Activated T-helper 17 cell treated with anti-CD3 and anti-CD28 coated beads, Interleukin-2, amount 50 U/mL, for 72 hours (primary cell): ENCODE results near the gene ZNF101. TPM values are rescaled to one million over a fixed set of nuclear protein-coding genes. Genes with fewer than 3 reads are reported as not detected.

ENCODE experiments used
- ATAC-seq: fragments of 150-1000 bp; cut with Tn5 transposase; replicated peaks from 2 replicates; pipeline ENCODE4 v1.10.0; 2021; ENCODE audit warnings: mild to moderate bottlenecking, moderate library complexity
- H3K27ac Mint-ChIP-seq: one replicate; pipeline ENCODE4 v1.8.0; 2022; ENCODE audit warnings: mixed read lengths
- H3K27me3 Mint-ChIP-seq: one replicate; pipeline ENCODE4 v1.8.0; 2022; ENCODE audit warnings: mixed read lengths
- H3K36me3 Mint-ChIP-seq: one replicate; pipeline ENCODE4 v1.8.0; 2022; ENCODE audit warnings: low read depth, mild to moderate bottlenecking, mixed read lengths
- H3K4me1 Mint-ChIP-seq: one replicate; pipeline ENCODE4 v1.8.0; 2022; ENCODE audit warnings: mixed read lengths
- H3K4me3 Mint-ChIP-seq: one replicate; pipeline ENCODE4 v1.8.0; 2022; ENCODE audit warnings: mild to moderate bottlenecking, mixed read lengths
- H3K9me3 Mint-ChIP-seq: one replicate; pipeline ENCODE4 v1.8.0; 2022; ENCODE audit warnings: mixed read lengths
- total RNA-seq, 2 donors: library from RNA; stranded (reverse); gene quantifications; one replicate each; pipeline ENCODE4 v1.2.3, GENCODE V29; 2022

Gene ZNF101
- total RNA-seq, result 10 to 100 TPM; 57.0 to 70.7 TPM

DNA sequence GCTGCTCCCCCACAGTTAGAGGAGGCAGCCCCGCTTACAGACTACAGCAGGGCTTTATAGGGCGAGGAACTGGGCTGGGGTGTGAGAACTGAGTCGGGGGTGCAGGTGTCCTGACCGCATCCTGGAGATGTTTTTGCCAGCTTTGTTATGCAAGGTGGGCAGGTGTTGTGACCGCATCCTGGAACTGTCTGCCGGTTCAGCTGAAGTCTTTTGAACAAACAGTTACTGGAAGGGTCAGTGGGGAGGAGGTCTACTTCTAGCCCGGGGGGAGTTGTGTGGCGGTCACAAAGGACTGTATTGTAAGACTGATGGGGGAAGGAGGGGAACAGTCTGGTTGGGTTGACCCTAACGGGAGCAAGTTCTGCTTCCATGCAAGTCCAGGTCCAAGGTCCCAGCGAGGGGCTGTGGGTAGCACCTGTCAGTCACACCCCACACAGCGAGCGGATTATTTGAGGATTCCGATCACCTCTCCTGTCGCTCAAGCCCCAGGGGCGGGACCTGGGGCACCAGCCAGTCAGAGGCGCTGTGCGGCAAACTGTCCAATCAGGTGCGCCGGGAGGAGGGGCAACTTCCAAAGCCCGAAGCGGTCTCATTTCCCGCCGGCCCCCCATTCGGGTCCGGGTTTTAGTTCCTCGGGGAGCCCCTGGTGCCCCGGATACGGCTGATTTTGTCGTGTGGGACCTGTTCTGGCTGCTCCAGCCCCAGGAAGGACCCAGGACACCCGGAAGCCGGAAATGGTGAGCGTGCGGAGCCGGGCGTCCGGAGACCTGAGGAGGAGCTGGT lies at the start of gene ZNF101:
ZNF101 (plus strand) TSS at position 610 of the 783 bp plus-strand sequence; CDS start at position 735, 125 bp downstream.
- no peaks in the 10 kb centered on the region for H3K9me3 Mint-ChIP-seq
- peak within 1 kb of the TSS; percentile 89 for H3K4me3 Mint-ChIP-seq
- H3K27me3 Mint-ChIP-seq, result no peaks in the 10 kb centered on the region
- H3K27ac Mint-ChIP-seq, result peak within 1 kb of the TSS; percentile 93
- peak; percentile 81 for ATAC-seq
- peaks cover 50% of the 10 kb centered on the region for H3K36me3 Mint-ChIP-seq
- no peaks in the 10 kb centered on the region for H3K4me1 Mint-ChIP-seq

DNA sequence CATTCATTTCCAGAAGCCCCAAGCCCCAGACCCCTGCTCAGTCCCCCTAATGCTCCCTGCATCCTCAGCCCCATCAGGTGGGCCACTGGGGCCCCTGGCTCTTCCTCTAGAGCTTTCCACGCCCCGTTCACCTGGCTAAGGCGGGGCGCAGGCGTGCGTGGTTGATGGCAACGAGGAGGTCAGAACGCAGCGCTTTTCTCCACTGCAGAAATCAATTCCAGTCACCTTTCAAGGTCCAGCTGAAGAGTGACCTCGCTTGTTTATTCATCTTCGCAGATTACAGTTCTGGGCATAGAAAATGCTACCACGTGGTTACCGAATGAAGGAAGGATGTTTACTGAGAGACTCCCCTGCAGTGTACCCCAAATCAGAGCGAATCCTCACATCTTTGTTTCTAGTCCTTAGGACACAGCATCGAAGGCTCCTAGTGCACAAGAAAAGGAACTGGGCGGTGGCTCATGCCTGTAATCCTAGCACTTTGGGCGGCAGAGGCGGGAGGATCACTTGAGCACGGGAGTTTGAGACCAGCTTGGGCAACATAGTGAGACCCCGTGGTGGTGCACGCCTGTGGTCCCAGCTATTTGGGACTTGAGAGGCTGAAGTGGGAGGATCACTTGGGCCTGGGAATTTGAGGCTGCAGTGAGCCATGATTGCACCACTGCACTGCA lies 49.3 kb upstream of the ZNF101 start:
- Mint-ChIP-seq H3K27me3 (no peaks in the 10 kb centered on the region), H3K4me1 (peaks cover 24% of the 10 kb centered on the region)

DNA sequence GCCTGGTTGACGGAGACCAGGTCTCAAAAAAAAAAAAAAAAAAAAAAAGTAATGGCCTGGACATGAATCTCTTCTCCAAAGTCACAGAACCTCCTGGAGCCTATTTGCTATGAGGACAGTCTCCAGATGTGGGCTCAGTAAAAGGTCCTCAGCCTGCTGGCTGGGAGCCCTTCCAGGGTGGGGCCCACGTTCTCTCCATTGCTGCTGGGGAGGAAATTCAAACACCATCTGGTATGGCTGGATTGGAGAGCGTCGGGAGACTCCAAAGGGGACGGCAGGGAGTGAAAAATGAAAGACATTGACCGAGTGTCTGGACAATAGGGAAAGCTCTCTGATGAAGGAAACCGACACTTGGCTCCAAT lies 48.8 kb upstream of the ZNF101 start:
- H3K27ac Mint-ChIP-seq, result peak overlapping the region; percentile 98
- peaks cover 24% of the 10 kb centered on the region for H3K4me1 Mint-ChIP-seq
- ATAC-seq, result no peak
- H3K4me3 Mint-ChIP-seq, result no peak overlapping the region
- no peaks in the 10 kb centered on the region for H3K9me3 Mint-ChIP-seq
- H3K27me3 Mint-ChIP-seq, result no peaks in the 10 kb centered on the region
- H3K36me3 Mint-ChIP-seq, result peaks cover 62% of the 10 kb centered on the region

More for the DNA sequence above, 49.3 kb upstream of the ZNF101 start:
- peaks cover 63% of the 10 kb centered on the region for H3K36me3 Mint-ChIP-seq
- H3K9me3 Mint-ChIP-seq, result no peaks in the 10 kb centered on the region
- no peak for ATAC-seq
- H3K27ac Mint-ChIP-seq, result peak overlapping the region; percentile 98
- peak overlapping the region; percentile 96 for H3K4me3 Mint-ChIP-seq

DNA sequence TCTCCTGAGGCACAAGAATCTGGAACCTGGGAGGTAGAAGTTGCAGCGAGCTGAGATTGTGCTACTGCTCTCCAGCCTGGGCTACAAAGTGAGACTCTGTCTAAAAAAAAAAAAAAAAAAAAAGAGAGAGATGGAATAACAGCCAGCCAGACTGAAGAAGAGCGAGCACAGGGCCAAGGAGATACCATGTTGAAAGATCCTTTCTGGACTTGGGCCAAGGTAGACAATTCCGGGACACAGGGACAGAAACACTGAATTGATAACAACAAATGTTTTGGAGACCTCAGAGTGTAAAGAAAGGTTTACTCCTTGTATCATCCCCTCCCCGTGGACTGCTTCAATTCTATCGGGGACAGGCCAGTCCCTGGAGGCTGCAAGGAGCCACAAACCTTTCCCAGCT lies 45.3 kb upstream of the ZNF101 start:
- peaks cover 51% of the 10 kb centered on the region for H3K36me3 Mint-ChIP-seq
- no peaks in the 10 kb centered on the region for H3K27me3 Mint-ChIP-seq
- H3K4me1 Mint-ChIP-seq, result peaks cover 23% of the 10 kb centered on the region
- H3K4me3 Mint-ChIP-seq, result no peak overlapping the region
- ATAC-seq, result no peak
- H3K9me3 Mint-ChIP-seq, result no peaks in the 10 kb centered on the region
- no peak overlapping the region for H3K27ac Mint-ChIP-seq

DNA sequence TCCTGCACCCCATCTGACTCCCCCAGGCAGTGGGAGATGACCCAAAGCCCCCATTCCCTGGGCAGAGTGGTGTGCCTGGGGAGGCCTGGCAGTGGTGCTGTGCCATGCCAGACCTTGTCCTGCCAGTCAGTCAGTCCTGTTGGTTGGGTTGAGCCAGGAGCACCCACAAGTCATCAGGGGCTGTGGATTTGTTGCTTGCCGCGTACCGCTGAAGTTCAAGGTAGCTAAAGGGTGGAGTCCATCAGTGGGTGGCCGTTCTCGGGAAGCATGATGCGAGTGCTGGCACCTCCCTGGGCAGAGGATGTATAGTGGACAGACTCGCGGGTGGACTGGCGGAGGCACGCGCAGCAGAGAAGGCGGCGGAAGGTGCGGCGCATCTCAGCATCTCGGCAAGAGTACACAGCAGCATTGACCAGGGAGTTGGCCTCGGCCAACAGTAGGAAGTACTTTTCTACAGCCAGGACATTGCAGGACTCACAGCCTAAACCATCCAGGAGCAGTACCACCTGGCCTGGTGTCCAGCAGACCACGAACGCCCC lies 44.5 kb upstream of the ZNF101 start:
- H3K27ac Mint-ChIP-seq, result no peak overlapping the region
- H3K4me1 Mint-ChIP-seq, result peaks cover 19% of the 10 kb centered on the region
- no peaks in the 10 kb centered on the region for H3K27me3 Mint-ChIP-seq
- ATAC-seq, result no peak
- H3K4me3 Mint-ChIP-seq, result no peak overlapping the region
- no peaks in the 10 kb centered on the region for H3K9me3 Mint-ChIP-seq
- peaks cover 49% of the 10 kb centered on the region for H3K36me3 Mint-ChIP-seq

DNA sequence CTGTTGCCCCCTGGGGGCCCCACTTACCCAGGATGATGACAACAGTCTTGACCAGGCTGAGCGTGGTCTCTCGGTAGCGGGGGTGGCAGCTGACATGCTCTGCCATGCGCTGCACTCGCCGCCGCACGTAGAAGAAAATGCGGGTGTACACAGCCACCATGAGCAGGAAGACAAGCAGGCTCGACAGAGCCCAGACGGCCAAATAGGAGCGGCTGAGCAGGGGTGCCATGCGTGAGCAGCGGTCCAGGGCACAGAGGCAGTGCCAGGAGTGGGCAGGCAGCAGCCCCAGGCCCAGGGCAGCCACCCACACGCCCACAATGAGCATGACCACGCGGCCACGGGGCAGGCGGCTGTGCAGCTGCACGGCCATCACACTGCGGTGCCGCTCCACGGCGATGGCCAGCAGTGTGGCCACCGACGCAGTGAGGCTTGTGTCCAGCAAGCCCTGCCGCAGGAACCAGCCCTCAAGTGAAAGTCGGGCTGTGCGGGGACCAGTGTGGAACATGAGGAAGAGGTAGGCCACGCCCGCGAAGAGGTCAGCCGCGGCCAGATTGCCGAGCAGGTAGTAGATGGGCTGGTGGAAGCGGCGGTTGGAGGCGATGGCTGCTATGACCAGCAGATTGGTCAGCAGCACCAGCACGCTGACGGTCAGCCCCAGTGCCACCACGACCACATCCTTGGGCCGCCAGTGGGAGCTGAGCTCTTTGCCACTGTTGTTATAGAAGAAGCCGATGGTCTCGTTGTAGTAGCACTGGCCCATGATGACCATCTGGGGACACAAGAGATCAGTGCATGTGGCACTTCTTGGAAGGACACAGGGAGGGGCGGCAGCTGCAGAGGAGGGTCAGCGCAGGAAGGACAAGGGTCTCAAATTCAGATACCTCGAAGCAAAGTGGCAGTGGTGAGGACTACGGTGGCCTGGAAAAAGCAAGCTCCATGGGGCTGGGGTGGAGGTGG lies 41.8 kb upstream of the ZNF101 start:
- H3K27ac Mint-ChIP-seq, result peak overlapping the region; percentile 98
- peaks cover 67% of the 10 kb centered on the region for H3K36me3 Mint-ChIP-seq
- ATAC-seq, result no peak
- H3K27me3 Mint-ChIP-seq, result no peaks in the 10 kb centered on the region
- H3K9me3 Mint-ChIP-seq, result no peaks in the 10 kb centered on the region
- H3K4me1 Mint-ChIP-seq, result peaks cover 16% of the 10 kb centered on the region
- H3K4me3 Mint-ChIP-seq, result peak overlapping the region; percentile 99

DNA sequence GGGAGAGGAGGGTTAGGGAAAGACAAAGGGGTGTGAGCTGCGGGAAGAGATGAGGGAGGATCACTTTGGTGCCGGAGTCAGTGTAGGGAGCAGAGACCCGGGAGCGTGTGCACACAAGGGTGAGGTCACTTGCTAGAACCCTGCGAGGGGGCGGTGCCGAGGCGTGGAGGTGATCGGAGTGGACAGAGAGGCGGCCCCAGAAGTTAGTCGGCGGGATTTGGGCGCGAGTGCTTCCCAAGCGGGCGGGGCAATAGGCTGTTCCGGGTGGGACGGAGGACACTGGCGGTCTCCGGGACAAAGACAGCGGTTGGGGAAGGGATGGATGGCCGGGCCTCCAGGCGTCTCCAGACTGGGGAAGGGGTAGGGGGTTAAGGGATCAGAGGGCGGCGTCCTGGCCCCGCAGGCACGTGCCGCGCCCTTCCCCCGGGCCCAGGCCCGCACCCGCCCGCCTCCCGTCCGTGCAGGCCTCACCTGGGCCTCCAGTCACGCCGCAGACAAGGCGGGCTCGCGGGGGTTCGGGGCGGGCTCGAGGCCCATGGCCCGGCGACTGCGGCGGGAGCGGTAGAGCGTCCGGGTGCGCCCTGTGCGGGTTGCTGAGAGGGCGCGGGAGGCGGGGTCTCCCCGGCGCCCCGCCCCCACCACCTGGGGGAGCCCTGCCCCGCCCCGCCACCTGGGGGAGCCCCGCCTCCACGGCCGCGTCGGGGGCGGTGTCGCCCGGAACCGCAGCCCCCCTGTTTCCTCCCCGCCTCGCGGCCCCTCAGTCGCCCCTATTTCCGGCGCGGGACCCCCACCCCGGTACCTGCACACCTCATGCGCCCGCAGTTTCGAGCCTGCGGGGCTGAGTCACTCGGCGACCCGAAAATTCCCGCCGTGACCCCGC lies 40.8 kb upstream of the ZNF101 start, which contains the start of gene LPAR2:
LPAR2 (minus strand) TSS at position 600 of the 880 bp plus-strand sequence. CDS start 945 bp downstream, outside the sequence.
- peak; percentile 79 for ATAC-seq
- Mint-ChIP-seq H3K27me3 (no peaks in the 10 kb centered on the region), H3K9me3 (no peaks in the 10 kb centered on the region), H3K4me1 (peaks cover 16% of the 10 kb centered on the region), H3K36me3 (peaks cover 72% of the 10 kb centered on the region), H3K27ac (peak within 1 kb of the TSS; percentile 98), H3K4me3 (peak within 1 kb of the TSS; percentile 99)

DNA sequence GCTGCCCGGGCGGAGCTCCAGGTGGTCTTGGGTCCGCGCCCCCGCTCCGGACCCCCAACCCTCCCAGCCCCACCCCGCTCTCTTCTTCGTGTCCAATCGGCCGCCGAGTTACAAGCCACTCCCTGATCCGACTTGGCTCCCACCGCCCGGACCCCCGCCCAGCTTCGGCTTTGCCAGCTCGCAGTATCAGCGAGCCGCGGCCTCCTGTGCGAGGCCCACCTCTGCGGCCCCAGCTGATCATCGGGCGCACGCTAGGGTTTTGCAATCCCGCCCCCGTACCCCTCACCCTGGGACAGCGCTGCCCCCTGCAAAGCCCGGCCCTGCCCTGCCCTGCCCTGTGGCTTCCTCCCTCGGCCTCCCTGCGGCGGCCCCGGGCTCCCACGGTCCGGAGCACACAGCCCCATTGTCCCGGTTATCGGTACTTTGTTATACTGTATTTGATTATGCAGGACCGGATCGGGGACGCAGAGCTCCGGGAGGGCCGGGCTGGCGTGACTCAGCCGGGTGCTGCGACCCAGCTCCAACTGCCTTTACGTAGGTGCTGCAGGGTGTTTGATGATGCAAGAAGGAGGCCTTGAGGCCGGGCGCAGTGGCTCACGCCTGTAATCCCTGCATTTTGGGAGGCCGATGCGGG lies 40.0 kb upstream of the ZNF101 start:
- Mint-ChIP-seq H3K27ac (peak overlapping the region; percentile 68), H3K4me1 (peaks cover 19% of the 10 kb centered on the region), H3K9me3 (no peaks in the 10 kb centered on the region), H3K4me3 (peak overlapping the region; percentile 64), H3K36me3 (peaks cover 74% of the 10 kb centered on the region), H3K27me3 (no peaks in the 10 kb centered on the region)
- ATAC-seq, result peak; percentile 50

DNA sequence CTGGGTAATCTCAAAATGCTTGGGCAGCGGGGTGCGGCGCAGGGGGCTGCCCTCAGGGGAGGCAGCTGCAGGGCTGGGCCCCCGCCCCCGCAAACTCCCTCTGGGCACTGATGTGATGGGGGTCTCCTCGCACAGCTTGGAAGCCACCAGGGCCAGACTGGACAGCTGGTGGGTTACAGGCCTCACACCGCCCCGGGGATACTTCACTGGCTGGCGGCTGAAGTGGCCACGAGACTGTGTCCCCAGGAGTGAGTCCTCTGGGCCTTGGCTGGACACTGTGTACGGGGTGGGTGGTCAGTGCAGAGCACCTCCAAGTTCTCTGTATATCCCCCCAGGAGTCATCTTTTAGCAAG lies 38.6 kb upstream of the ZNF101 start:
- no peak overlapping the region for H3K27ac Mint-ChIP-seq
- H3K4me3 Mint-ChIP-seq, result no peak overlapping the region
- H3K9me3 Mint-ChIP-seq, result no peaks in the 10 kb centered on the region
- H3K4me1 Mint-ChIP-seq, result peaks cover 19% of the 10 kb centered on the region
- peaks cover 76% of the 10 kb centered on the region for H3K36me3 Mint-ChIP-seq
- H3K27me3 Mint-ChIP-seq, result no peaks in the 10 kb centered on the region
- ATAC-seq, result no peak

DNA sequence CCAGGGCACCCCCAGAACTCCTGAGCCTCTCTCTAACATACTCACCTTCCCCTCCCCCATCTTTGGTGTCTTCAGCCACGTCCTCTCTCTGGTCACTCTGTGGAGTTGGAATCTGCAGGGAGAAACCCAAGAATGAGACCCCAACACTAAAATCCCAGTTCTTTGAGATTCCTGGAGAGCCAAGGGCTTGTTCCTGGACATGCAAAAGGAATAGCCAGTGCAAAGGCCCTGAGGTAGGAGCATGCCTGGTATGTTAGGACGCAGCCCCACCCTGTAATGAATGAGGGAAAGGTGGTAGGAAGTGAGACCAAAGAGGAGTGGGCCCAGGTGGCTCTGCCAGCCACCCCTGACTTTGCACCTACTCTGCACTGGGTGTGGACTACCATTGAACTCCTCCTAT lies 38.2 kb upstream of the ZNF101 start:
- Mint-ChIP-seq H3K4me3 (no peak overlapping the region), H3K27ac (no peak overlapping the region), H3K27me3 (no peaks in the 10 kb centered on the region), H3K36me3 (peaks cover 80% of the 10 kb centered on the region), H3K4me1 (peaks cover 19% of the 10 kb centered on the region), H3K9me3 (no peaks in the 10 kb centered on the region)
- no peak for ATAC-seq

DNA sequence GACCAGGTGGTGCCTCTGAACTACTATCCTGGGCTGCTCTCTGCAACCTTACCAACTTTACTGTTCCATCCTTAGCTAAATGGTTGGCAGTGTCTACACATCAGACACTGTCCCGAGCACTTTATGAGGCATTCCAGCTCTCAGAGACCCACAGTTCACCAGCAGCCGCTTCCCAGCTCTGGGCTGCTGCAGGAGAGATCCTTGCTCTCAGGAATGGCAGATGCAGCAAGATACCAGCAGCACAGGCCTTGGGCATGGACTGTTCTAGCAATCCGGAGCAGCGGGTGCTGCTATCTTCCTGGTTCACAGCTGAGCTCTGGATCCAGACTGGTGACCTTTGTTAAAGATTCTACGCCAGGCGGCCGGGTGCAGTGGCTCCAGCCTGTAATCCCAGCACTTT lies 37.3 kb upstream of the ZNF101 start:
- no peak overlapping the region for H3K27ac Mint-ChIP-seq

DNA sequence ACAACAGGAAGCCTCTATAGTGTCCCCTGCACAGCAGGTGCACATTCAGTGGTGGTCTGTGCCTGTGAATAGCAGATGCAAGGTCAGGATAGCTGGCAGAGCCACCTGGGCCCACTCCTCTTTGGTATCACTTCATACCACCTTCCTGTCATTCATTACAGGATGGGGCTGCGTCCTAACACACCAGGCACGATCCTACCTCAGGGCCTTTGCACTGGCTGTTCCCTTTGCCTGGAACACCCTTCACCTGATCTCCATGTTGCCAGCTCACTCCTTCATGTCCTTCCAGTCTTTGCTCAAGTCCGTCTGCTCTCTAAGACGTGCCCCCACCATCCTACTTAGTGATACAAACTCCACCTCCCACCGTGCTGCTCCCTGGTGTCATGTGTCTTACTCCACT lies 36.0 kb upstream of the ZNF101 start:
- no peaks in the 10 kb centered on the region for H3K9me3 Mint-ChIP-seq
- ATAC-seq, result no peak
- no peaks in the 10 kb centered on the region for H3K27me3 Mint-ChIP-seq

More for the DNA sequence above, 37.3 kb upstream of the ZNF101 start:
- Mint-ChIP-seq H3K4me1 (peaks cover 15% of the 10 kb centered on the region), H3K4me3 (no peak overlapping the region), H3K27me3 (no peaks in the 10 kb centered on the region), H3K9me3 (no peaks in the 10 kb centered on the region), H3K36me3 (peaks cover 83% of the 10 kb centered on the region)
- no peak for ATAC-seq

More for the DNA sequence above, 36.0 kb upstream of the ZNF101 start:
- H3K27ac Mint-ChIP-seq, result peak overlapping the region; percentile 11
- H3K36me3 Mint-ChIP-seq, result peaks cover 85% of the 10 kb centered on the region
- no peak overlapping the region for H3K4me3 Mint-ChIP-seq
- peaks cover 5% of the 10 kb centered on the region for H3K4me1 Mint-ChIP-seq
